Measurements from ENCODE around the gene PID1. TPM values are rescaled to one million over a fixed set of nuclear protein-coding genes. Genes with fewer than 3 reads are reported as not detected.

Gene PID1
- total RNA-seq, 1 experiment from 2014 or later: 2.9 TPM

DNA sequence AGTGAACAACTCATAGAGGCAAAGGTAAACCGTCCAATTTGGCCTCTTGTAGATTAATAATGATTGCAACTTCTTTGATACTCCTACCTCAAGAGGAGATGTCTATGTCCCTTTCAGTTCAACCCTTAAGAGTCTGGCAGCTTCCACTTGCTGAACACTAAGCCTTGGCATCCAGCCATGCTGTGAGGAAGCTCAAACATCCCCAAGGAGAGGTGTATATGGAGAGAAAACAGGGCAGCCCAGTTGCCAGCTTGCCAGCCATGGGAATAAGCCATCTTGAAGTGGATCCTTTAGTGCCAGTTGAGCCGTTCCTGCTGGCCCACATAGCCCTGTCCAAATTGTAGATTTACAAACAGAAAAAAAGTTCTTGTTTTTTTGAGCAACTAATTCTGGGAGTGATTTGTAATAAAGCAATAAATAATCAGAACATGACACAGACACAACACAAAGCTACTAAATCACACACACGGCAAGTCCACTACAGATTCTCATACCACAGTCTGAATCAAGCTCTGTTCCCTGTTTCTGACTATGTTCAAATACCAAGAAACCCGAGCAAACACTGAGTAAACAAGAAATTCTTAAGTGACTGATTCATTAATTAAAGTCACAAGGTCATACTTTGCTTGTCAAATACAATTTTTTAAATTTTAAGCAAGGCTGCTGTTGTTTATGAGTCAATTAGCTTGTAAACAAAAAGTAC is 96.1 kb downstream of the PID1 start:
- Histone ChIP-seq H3K27ac (ENCODE audit: low read length) (no peak overlapping the region), H3K4me1 (ENCODE audit: control insufficient read depth, insufficient read depth, low read length) (no peaks in the 10 kb centered on the region), H3K36me3 (ENCODE audit: control insufficient read depth, insufficient read depth, low read length) (no peaks in the 10 kb centered on the region), H3K4me3 (ENCODE audit: low read depth in 2 of 2, low read length in 2 of 2) (no peak overlapping the region), H3K27me3 (ENCODE audit: control insufficient read depth, insufficient read depth, low read length) (no peaks in the 10 kb centered on the region), H3K9me3 (ENCODE audit: control insufficient read depth, insufficient read depth, low read depth, low read length) (peaks cover 3% of the 10 kb centered on the region; the same call in 1 of the 2 replicates)
- DNase-seq (ENCODE audit: low read depth, low spot score) (no peak), ATAC-seq (no peak)
- TF ChIP-seq, protein P1, sequence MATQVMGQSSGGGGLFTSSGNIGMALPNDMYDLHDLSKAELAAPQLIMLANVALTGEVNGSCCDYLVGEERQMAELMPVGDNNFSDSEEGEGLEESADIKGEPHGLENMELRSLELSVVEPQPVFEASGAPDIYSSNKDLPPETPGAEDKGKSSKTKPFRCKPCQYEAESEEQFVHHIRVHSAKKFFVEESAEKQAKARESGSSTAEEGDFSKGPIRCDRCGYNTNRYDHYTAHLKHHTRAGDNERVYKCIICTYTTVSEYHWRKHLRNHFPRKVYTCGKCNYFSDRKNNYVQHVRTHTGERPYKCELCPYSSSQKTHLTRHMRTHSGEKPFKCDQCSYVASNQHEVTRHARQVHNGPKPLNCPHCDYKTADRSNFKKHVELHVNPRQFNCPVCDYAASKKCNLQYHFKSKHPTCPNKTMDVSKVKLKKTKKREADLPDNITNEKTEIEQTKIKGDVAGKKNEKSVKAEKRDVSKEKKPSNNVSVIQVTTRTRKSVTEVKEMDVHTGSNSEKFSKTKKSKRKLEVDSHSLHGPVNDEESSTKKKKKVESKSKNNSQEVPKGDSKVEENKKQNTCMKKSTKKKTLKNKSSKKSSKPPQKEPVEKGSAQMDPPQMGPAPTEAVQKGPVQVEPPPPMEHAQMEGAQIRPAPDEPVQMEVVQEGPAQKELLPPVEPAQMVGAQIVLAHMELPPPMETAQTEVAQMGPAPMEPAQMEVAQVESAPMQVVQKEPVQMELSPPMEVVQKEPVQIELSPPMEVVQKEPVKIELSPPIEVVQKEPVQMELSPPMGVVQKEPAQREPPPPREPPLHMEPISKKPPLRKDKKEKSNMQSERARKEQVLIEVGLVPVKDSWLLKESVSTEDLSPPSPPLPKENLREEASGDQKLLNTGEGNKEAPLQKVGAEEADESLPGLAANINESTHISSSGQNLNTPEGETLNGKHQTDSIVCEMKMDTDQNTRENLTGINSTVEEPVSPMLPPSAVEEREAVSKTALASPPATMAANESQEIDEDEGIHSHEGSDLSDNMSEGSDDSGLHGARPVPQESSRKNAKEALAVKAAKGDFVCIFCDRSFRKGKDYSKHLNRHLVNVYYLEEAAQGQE (IDR thresholded peaks at IDR 0.05; ENCODE audit: insufficient read depth in 1 of 2, low read depth in 2 of 2, low read length in 1 of 2): no peak
- TF ChIP-seq TCF7L2 (IDR thresholded peaks at IDR 0.05; ENCODE audit: low read depth, low read length): no peak
- no peak for TF ChIP-seq POLR2AphosphoS5 (IDR thresholded peaks at IDR 0.05; ENCODE audit: low read depth, low read length)
- TF ChIP-seq SIN3A (IDR thresholded peaks at IDR 0.05; ENCODE audit: borderline replicate concordance, insufficient read depth, low read depth, low read length): no peak
- in situ Hi-C loops (cut with HindIII; ENCODE audit: low pct_unique_long_range_greater_than_20kb, low sequenced_read_pairs): no loop called here
- intact Hi-C loops (cut with micrococcal nuclease; ENCODE audit: unreplicated experiment): no loop called here
- BruUV-seq (replicated peaks): no TSS peak
- ChIA-PET CTCF (no interaction called here), POLR2A (no interaction called here)

GRCh38 chr2:229173825-229174359 is 97.2 kb downstream of the PID1 start:
- ChIA-PET POLR2A (no interaction called here), CTCF (no interaction called here)
- intact Hi-C loops (cut with micrococcal nuclease; ENCODE audit: unreplicated experiment): no loop called here
- Histone ChIP-seq H3K9me3 (ENCODE audit: control insufficient read depth, insufficient read depth, low read depth, low read length) (peaks cover 3% of the 10 kb centered on the region; the same call in 1 of the 2 replicates), H3K36me3 (ENCODE audit: control insufficient read depth, insufficient read depth, low read length) (no peaks in the 10 kb centered on the region), H3K27ac (ENCODE audit: low read length) (no peak overlapping the region), H3K4me3 (ENCODE audit: low read depth in 2 of 2, low read length in 2 of 2) (no peak overlapping the region), H3K4me1 (ENCODE audit: control insufficient read depth, insufficient read depth, low read length) (no peaks in the 10 kb centered on the region), H3K27me3 (ENCODE audit: control insufficient read depth, insufficient read depth, low read length) (no peaks in the 10 kb centered on the region)
- TF ChIP-seq TCF7L2 (IDR thresholded peaks at IDR 0.05; ENCODE audit: low read depth, low read length): no peak
- TF ChIP-seq SIN3A (IDR thresholded peaks at IDR 0.05; ENCODE audit: borderline replicate concordance, insufficient read depth, low read depth, low read length): no peak
- TF ChIP-seq CTCF (IDR thresholded peaks at IDR 0.05): no peak
- TF ChIP-seq POLR2AphosphoS5 (IDR thresholded peaks at IDR 0.05; ENCODE audit: low read depth, low read length): no peak
- TF ChIP-seq, protein P1 (IDR thresholded peaks at IDR 0.05; ENCODE audit: insufficient read depth in 1 of 2, low read depth in 2 of 2, low read length in 1 of 2): no peak
- no TSS peak for BruUV-seq (replicated peaks)
- in situ Hi-C loops (cut with HindIII; ENCODE audit: low pct_unique_long_range_greater_than_20kb, low sequenced_read_pairs): no loop called here
- no peak for ATAC-seq
- no peak for DNase-seq (ENCODE audit: low read depth, low spot score)

All from Panc1 (cell line).